GM18858 (cell line): ENCODE measurements around the gene STXBP4.
"Not testable (repeated sequence)": the region's sequence is repeated elsewhere in the genome, so short reads cannot be mapped to it uniquely, and the experiment has no call there.

Experiments
- ATAC-seq: cut with Tn5 transposase; IDR thresholded peaks from one replicate; pipeline ENCODE4 v1.9.1; 2021; ENCODE audit not compliant: unreplicated experiment

The STXBP4 gene

DNA sequence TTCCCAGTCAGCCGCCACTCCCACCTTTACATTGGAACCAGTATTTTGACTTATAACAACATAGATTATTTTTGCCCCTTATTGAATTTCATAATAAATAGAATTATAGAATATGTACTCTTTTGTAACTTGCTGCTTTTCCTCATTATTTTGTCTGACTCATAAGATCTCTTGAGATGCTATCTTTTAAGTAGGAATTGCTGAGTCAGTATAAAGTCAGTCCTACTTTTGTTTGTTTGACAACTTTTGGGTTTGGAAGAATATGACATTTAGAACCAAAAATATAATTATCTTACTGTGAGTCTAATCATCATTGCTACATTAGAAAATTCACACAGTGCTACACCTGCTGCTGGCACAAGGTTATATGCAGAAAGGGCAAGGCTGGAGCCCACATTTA lies 69.7 kb downstream of the STXBP4 start:
- ATAC-seq = peak; percentile 5

DNA sequence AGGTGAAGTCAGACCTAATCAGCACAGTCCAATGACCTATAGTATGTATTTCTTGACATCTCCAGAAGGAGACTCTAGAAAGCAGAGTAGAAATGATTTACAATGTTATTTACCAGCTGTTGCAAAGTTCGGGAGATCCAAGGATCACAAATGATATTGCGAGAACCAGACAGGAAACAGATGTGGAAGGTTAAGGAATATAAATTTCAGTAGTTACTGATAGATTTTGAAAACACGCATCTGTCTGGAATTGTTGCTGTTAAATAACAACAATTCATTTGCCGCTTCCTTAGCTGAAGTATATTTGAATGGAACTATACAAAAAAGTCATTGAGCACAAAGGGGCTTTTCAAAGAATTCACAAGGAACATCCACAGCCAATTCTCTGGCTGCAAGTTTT lies 72.0 kb downstream of the STXBP4 start:
- ATAC-seq = no peak

DNA sequence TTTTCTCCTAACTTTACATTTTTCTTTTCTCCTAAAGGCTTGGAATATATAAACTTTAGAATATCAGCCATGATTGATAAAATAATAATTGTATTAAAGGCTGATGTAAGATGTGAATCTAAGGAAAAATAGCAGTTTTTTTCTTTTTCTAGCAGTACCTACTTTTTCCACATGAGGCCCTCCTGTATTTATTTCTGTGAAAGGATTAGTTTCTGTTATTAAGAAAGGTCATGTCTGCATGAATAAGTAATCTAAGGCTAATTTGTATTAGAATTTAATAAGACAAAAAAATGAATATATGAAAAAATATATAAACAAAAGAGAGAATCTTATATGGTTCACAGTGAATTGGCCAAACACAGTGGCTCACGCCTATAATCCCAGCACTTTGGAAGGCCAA lies 85.3 kb downstream of the STXBP4 start:
- no peak for ATAC-seq

- no peak for ATAC-seq
These were observed 85.9 kb downstream of the STXBP4 start for GRCh38 chr17:55054429-55054828.

DNA sequence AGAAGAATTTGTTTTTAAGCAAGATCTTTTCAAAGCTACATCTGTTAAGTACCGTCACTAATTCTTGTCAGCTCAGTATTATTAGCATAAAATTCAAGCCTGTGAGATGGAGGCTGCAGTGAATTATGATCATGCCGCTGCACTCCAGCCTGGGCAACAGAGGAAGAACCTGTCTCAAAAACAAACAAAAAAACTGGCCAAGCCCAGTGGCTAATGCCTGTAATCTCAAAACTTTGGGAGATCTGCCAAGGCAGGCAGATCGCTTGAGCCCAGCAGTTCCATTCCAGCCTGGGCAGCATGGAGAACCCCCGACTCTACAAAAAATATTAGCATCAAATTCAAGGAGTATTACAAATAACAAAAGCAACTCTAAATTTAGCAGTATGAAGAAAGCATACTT lies 88.0 kb downstream of the STXBP4 start:
- ATAC-seq = no peak

GRCh38 chr17:55057184-55057583 lies 88.6 kb downstream of the STXBP4 start:
- no peak for ATAC-seq

GRCh38 chr17:55059724-55060123 lies 91.2 kb downstream of the STXBP4 start:
- ATAC-seq = no peak

GRCh38 chr17:55062921-55063320 lies 94.4 kb downstream of the STXBP4 start:
- no peak for ATAC-seq

DNA sequence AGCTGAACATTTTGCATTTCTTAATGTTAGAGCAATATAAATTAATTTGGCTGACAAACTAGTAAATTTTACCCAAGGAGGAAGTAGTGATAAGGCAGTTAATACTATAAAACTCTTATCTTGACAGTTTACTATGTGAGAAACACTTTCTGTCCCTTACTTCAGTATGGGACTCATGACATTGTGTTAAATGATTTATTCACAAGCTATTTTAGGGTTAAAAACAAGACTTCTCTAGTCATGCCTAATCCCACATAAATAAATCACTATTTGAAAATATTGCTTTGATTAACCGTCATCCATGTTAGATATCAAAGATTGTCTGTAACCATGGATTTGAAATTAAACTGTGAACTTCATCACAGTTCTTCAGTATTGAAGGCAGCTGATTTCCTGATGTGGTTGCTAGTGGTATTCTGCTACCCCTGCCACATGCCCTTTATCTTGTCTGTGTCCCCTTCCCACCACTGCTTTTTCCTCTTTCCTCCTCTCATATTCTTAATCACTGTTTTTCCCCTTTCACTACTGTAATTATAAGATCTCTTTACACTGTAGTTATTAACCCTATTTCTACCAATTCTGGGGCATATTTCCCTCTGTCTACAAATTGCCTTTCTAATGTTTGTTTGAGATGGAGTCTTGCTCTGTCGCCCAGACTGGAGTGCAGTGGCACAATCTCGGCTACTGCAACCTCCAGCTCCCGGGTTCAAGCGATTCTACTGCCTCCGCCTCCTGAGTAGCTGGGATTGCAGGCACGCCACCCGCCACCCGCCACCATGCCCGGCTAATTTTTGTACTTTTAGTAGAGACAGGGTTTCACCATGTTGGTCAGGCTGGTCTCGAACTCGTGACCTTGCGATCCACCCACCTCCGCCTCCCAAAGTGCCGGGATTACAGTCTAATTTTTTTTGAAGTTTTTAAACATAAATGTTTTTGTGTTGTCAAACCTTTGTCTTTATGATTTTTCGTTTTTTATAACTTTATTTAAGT lies 95.6 kb downstream of the STXBP4 start:
- no peak for ATAC-seq

GRCh38 chr17:55067697-55068439 lies 99.3 kb downstream of the STXBP4 start:
- ATAC-seq = no peak

DNA sequence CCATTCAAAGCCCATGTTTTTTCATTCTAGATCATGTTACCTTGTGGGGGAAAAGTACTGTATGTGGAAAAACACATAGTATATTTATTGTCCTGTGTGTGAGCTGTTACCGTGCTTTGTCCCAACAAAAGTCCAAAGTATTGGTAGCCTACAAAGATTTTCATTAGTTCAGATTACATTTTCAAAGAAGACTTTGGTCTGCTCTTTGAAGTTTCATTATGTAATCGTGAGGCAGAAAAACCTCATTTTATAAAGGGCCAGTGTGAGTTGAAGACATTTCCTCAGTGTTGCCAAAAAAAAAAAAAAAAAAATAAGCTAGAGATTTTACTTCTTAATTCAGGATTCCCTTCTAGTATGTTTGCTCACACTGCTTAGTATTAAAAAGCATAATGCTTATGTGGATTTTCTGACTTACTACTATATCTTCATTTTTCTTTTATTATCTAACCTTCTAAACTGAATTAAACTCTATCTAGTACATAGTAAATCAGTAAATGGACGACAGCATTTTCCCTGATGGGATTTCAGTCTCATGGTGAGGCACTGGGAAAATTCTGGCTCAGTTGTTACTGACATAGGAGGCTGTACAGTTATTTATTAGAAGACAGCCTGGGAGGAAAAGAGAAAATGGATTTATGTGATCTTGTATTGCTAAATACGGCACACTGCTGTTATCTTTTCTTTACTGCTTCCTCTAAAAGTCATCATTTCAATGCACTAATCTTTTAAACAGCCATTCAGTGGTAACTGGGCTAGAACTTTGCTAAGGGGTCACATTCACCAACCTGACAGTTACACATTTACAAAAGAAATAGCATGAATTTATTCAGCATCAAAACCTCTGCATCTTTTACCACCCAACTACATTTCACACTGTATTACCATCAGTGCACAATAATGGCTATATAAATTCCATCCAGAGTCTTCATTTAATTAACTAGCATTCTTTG lies 100.6 kb downstream of the STXBP4 start:
- ATAC-seq = no peak

DNA sequence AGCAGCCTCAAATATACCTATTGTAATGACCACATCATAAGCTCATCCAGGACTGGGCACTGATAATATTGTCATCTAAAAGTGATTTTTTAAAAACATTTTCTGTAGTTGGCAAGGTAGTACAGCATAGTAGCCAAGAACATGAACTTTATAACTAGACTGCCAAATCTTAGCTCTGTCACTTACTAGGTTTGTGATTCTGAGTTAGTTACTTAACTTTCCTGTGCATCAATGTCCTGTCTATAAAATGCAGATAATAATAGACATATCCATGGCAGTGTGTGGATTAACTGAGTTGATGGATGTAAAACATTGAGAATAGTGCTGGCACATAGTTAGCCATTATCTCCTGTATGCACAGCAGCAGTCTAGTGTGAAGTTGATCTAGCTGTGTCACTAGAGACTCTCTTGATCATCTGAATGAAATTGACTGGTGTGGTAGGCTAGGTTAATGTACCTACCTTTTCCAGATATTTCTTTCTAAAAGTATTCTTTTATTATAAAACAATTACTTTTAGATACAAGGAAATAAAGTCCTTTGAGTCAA lies 101.5 kb downstream of the STXBP4 start:
- no peak for ATAC-seq

GRCh38 chr17:55072898-55073297 lies 104.3 kb downstream of the STXBP4 start:
- no peak for ATAC-seq

- not testable (repeated sequence) for ATAC-seq
These were observed 104.9 kb downstream of the STXBP4 start for GRCh38 chr17:55073467-55073866.

DNA sequence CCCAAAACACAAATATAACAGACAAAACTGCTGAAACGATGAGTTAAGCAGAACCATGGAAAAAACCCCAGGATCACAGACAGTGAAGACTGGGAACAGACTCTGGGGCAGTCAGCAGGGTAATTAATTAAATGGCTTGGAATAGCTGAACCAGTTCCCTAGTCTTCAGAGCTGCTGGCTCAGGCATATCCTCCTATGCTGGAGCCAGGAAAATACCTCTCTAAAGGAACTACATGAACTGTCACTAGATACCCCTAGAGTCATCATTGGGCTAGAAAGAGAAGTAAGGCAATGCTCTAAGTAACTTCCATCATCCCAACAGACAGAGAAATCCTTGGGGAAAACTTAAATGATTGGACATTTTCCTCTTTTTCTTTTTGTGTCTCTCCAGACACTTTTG lies 113.0 kb downstream of the STXBP4 start:
- ATAC-seq = no peak

- ATAC-seq = no peak
These were observed 118.1 kb downstream of the STXBP4 start for GRCh38 chr17:55086635-55087058.

DNA sequence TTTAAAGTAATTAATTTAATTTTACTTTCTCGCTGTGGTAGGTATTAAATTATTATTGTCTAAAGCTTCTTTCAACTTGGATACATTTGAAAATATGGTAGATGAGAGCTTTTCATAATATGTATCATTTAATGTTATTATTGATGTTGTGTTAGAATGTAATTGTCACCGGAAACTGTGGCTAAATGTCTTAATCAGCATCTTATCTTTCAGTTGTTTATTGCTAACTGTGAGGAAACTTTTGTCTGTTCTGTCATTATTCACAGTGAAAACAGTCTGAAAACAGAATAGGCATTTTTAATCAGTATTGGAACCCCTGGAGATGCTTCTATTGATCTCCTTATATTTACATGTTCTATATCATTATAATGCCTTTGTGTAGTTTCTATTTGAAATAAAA lies 120.7 kb downstream of the STXBP4 start:
- ATAC-seq = no peak

GRCh38 chr17:55090079-55090492 lies 121.5 kb downstream of the STXBP4 start:
- peak; percentile 97 for ATAC-seq

- ATAC-seq = no peak
These were observed 124.8 kb downstream of the STXBP4 start for GRCh38 chr17:55093353-55093752.

- no peak for ATAC-seq
These were observed 130.2 kb downstream of the STXBP4 start for GRCh38 chr17:55098765-55099164.

DNA sequence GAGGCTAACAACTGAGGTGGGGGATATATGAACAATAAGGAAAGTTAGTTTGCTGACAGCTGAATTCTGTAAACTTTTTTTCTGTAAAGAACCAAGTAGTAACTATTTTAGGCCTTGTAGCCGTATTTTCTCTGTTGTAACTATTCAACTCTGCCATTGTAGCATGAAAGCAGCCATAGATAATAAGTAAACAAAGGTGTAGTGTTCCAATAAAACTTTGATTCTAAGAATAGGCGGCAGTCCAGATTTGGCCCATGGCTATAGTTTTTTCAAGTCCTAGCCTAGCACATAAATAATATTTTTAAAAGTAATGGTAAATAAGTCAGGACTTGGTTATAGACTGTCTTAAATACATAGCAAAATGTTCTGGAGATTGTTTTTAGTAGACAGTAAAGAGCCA lies 142.0 kb downstream of the STXBP4 start:
- ATAC-seq = no peak
